Sigmoid colon (tissue), 4 donors: ENCODE data around the gene PPARD.

Experiments
- EP300 ChIP-seq, 4 donors: sonication (generic); formaldehyde crosslinking; IDR thresholded peaks; one replicate each; pipeline ENCODE4 v1.6.1; 2017; ENCODE audit warnings: antibody characterized with exemption in 4 of 4
- TF ChIP-seq, protein P1 (sequence below), 4 experiments: fragments of 450-650 bp in 3 of 4; fragments of 200-600 bp in 1 of 4; IDR thresholded peaks; one replicate each; pipeline ENCODE4 v1.5.1; 2016 to 2019; ENCODE audit warnings: antibody characterized with exemption in 4 of 4, mild to moderate bottlenecking in 3 of 4, moderate library complexity in 2 of 4

GRCh38 chr6:35312807-35313206 is 29.6 kb upstream of the PPARD start:
- TF ChIP-seq, protein P1, sequence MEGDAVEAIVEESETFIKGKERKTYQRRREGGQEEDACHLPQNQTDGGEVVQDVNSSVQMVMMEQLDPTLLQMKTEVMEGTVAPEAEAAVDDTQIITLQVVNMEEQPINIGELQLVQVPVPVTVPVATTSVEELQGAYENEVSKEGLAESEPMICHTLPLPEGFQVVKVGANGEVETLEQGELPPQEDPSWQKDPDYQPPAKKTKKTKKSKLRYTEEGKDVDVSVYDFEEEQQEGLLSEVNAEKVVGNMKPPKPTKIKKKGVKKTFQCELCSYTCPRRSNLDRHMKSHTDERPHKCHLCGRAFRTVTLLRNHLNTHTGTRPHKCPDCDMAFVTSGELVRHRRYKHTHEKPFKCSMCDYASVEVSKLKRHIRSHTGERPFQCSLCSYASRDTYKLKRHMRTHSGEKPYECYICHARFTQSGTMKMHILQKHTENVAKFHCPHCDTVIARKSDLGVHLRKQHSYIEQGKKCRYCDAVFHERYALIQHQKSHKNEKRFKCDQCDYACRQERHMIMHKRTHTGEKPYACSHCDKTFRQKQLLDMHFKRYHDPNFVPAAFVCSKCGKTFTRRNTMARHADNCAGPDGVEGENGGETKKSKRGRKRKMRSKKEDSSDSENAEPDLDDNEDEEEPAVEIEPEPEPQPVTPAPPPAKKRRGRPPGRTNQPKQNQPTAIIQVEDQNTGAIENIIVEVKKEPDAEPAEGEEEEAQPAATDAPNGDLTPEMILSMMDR (IDR thresholded peaks at IDR 0.05), result no peak
- no peak for TF ChIP-seq EP300 (IDR thresholded peaks at IDR 0.05)
